ENCODE data around the gene RPL10.

GRCh38 chrX:154375156-154375504 is 23.0 kb upstream of the RPL10 start:
- TF ChIP-seq, protein P1, sequence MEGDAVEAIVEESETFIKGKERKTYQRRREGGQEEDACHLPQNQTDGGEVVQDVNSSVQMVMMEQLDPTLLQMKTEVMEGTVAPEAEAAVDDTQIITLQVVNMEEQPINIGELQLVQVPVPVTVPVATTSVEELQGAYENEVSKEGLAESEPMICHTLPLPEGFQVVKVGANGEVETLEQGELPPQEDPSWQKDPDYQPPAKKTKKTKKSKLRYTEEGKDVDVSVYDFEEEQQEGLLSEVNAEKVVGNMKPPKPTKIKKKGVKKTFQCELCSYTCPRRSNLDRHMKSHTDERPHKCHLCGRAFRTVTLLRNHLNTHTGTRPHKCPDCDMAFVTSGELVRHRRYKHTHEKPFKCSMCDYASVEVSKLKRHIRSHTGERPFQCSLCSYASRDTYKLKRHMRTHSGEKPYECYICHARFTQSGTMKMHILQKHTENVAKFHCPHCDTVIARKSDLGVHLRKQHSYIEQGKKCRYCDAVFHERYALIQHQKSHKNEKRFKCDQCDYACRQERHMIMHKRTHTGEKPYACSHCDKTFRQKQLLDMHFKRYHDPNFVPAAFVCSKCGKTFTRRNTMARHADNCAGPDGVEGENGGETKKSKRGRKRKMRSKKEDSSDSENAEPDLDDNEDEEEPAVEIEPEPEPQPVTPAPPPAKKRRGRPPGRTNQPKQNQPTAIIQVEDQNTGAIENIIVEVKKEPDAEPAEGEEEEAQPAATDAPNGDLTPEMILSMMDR (IDR thresholded peaks at IDR 0.05; ENCODE audit: low read length) = no peak
- no peak for TF ChIP-seq EZH2 (IDR thresholded peaks at IDR 0.05; ENCODE audit: borderline replicate concordance, low read length)

All from OCI-LY1 (cell line).